ENCODE measurements around the gene NOL4L.

- no peak for TF ChIP-seq EZH2 (IDR thresholded peaks at IDR 0.05; ENCODE audit: borderline replicate concordance, low read depth, low read length, severe bottlenecking)
- TF ChIP-seq POLR2AphosphoS5 (IDR thresholded peaks at IDR 0.05; ENCODE audit: insufficient read depth, low read depth, low read length) = no peak
- no peak for TF ChIP-seq MAX (IDR thresholded peaks at IDR 0.05; ENCODE audit: insufficient read depth, insufficient read length)
- TF ChIP-seq GATA2 (IDR thresholded peaks at IDR 0.05; ENCODE audit: insufficient read depth, insufficient read length, low read depth, low read length) = no peak
- TF ChIP-seq POLR2A (IDR thresholded peaks at IDR 0.05; ENCODE audit: low read depth, low read length) = no peak
- no peak for TF ChIP-seq CTCF (IDR thresholded peaks at IDR 0.05; ENCODE audit: extremely low read depth in 1 of 2, insufficient read depth in 1 of 2, low read depth in 1 of 2, low read length in 2 of 2)
- TF ChIP-seq JUN (IDR thresholded peaks at IDR 0.05; ENCODE audit: borderline replicate concordance, insufficient read depth, insufficient read length, low read depth) = no peak
- TF ChIP-seq MYC (IDR thresholded peaks at IDR 0.05; ENCODE audit: low read depth, low read length) = no peak
- TF ChIP-seq FOS (IDR thresholded peaks at IDR 0.05; ENCODE audit: borderline replicate concordance, insufficient read depth, low read length) = no peak
Observed at GRCh38 chr20:32562495-32562911, 22.6 kb downstream of the NOL4L start.

Data from endothelial cell of umbilical vein (primary cell).